ENCODE measurements around the gene SORBS1.

The SORBS1 gene

GRCh38 chr10:95574649-95575365 lies 13.6 kb upstream of the SORBS1 start:
- TF ChIP-seq RAD21 (IDR thresholded peaks at IDR 0.05; ENCODE audit: low read depth) (no peak), CREB1 (IDR thresholded peaks at IDR 0.05; ENCODE audit: low read depth) (no peak), CEBPB (IDR thresholded peaks at IDR 0.05) (no peak), TCF12 (IDR thresholded peaks at IDR 0.05; ENCODE audit: low read depth) (no peak), TEAD4 (IDR thresholded peaks at IDR 0.05) (no peak), EGR1 (IDR thresholded peaks at IDR 0.05) (no peak), EP300 (IDR thresholded peaks at IDR 0.05; ENCODE audit: borderline replicate concordance) (no peak), YY1 (IDR thresholded peaks at IDR 0.05; ENCODE audit: low read depth) (no peak), FOXM1 (IDR thresholded peaks at IDR 0.05; ENCODE audit: borderline replicate concordance, low read depth) (no peak), NFIC (IDR thresholded peaks at IDR 0.05) (no peak)
- TF ChIP-seq, protein P1, sequence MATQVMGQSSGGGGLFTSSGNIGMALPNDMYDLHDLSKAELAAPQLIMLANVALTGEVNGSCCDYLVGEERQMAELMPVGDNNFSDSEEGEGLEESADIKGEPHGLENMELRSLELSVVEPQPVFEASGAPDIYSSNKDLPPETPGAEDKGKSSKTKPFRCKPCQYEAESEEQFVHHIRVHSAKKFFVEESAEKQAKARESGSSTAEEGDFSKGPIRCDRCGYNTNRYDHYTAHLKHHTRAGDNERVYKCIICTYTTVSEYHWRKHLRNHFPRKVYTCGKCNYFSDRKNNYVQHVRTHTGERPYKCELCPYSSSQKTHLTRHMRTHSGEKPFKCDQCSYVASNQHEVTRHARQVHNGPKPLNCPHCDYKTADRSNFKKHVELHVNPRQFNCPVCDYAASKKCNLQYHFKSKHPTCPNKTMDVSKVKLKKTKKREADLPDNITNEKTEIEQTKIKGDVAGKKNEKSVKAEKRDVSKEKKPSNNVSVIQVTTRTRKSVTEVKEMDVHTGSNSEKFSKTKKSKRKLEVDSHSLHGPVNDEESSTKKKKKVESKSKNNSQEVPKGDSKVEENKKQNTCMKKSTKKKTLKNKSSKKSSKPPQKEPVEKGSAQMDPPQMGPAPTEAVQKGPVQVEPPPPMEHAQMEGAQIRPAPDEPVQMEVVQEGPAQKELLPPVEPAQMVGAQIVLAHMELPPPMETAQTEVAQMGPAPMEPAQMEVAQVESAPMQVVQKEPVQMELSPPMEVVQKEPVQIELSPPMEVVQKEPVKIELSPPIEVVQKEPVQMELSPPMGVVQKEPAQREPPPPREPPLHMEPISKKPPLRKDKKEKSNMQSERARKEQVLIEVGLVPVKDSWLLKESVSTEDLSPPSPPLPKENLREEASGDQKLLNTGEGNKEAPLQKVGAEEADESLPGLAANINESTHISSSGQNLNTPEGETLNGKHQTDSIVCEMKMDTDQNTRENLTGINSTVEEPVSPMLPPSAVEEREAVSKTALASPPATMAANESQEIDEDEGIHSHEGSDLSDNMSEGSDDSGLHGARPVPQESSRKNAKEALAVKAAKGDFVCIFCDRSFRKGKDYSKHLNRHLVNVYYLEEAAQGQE (IDR thresholded peaks at IDR 0.05; ENCODE audit: low read depth) = no peak
- TF ChIP-seq, protein P2, sequence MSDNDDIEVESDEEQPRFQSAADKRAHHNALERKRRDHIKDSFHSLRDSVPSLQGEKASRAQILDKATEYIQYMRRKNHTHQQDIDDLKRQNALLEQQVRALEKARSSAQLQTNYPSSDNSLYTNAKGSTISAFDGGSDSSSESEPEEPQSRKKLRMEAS (IDR thresholded peaks at IDR 0.05) = no peak
- TF ChIP-seq, protein P3, sequence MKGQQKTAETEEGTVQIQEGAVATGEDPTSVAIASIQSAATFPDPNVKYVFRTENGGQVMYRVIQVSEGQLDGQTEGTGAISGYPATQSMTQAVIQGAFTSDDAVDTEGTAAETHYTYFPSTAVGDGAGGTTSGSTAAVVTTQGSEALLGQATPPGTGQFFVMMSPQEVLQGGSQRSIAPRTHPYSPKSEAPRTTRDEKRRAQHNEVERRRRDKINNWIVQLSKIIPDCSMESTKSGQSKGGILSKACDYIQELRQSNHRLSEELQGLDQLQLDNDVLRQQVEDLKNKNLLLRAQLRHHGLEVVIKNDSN (IDR thresholded peaks at IDR 0.05) = no peak

GRCh38 chr10:95573964-95574604 lies 12.9 kb upstream of the SORBS1 start:
- TF ChIP-seq ZBTB7A (IDR thresholded peaks at IDR 0.05; ENCODE audit: low read depth) (no peak), TCF12 (IDR thresholded peaks at IDR 0.05; ENCODE audit: low read depth) (no peak), TEAD4 (IDR thresholded peaks at IDR 0.05) (no peak), RAD21 (IDR thresholded peaks at IDR 0.05; ENCODE audit: low read depth) (no peak), FOXM1 (IDR thresholded peaks at IDR 0.05; ENCODE audit: borderline replicate concordance, low read depth) (no peak), EGR1 (IDR thresholded peaks at IDR 0.05) (no peak)
- TF ChIP-seq, protein P3 (IDR thresholded peaks at IDR 0.05) = no peak

- TF ChIP-seq, protein P1 (IDR thresholded peaks at IDR 0.05; ENCODE audit: low read depth) = no peak
- TF ChIP-seq TAF1 (IDR thresholded peaks at IDR 0.05; ENCODE audit: low read depth) (no peak), NFIC (IDR thresholded peaks at IDR 0.05) (no peak), EP300 (IDR thresholded peaks at IDR 0.05; ENCODE audit: borderline replicate concordance) (no peak), ZBTB7A (IDR thresholded peaks at IDR 0.05; ENCODE audit: low read depth) (no peak), CEBPB (IDR thresholded peaks at IDR 0.05) (no peak), EGR1 (IDR thresholded peaks at IDR 0.05) (no peak), TCF12 (IDR thresholded peaks at IDR 0.05; ENCODE audit: low read depth) (no peak), FOXM1 (IDR thresholded peaks at IDR 0.05; ENCODE audit: borderline replicate concordance, low read depth) (no peak)
- TF ChIP-seq, protein P2 (IDR thresholded peaks at IDR 0.05) = no peak
These were observed 12.4 kb upstream of the SORBS1 start for GRCh38 chr10:95573527-95573926.

DNA sequence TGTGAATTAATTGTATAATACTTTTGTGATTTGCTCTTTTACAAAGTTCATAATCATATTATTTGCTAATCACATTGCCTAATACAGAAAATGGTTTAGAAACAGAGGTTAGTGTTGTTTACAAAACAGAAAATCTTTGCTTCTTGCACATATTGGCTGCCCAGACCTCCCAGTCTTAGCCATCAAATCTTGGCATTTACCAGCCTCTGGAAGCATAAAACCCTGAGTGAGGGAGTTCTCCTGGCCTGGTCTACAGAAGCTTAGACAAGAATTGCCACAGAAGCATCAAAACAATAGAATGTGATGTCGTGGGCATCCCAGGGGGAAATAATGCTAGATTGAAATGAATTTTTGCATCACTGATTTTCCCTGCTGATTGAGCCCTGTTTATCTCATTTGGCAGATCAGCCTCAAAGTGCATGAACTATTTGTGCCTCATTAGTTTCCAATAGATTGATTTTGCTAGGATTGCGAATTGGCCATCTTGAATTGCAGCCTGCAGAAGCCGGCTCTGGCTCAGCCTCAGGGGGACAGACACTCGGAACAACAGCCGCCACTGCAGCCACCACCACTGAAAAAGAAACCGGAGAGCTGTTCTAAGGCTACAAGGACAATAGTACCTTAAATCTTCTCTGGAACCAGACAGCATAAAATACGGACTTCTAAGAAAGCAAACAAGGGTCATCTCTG lies 11.1 kb upstream of the SORBS1 start:
- TF ChIP-seq YY1 (IDR thresholded peaks at IDR 0.05; ENCODE audit: low read depth) (no peak), NFIC (IDR thresholded peaks at IDR 0.05) (no peak), CEBPB (IDR thresholded peaks at IDR 0.05) (no peak), TCF12 (IDR thresholded peaks at IDR 0.05; ENCODE audit: low read depth) (no peak), RAD21 (IDR thresholded peaks at IDR 0.05; ENCODE audit: low read depth) (no peak), EP300 (IDR thresholded peaks at IDR 0.05; ENCODE audit: borderline replicate concordance) (no peak), TEAD4 (IDR thresholded peaks at IDR 0.05) (no peak), TAF1 (IDR thresholded peaks at IDR 0.05; ENCODE audit: low read depth) (no peak), FOXM1 (IDR thresholded peaks at IDR 0.05; ENCODE audit: borderline replicate concordance, low read depth) (no peak), CREB1 (IDR thresholded peaks at IDR 0.05; ENCODE audit: low read depth) (no peak), EGR1 (IDR thresholded peaks at IDR 0.05) (no peak), ZBTB7A (IDR thresholded peaks at IDR 0.05; ENCODE audit: low read depth) (no peak)
- TF ChIP-seq, protein P2 (IDR thresholded peaks at IDR 0.05) = no peak
- TF ChIP-seq, protein P1 (IDR thresholded peaks at IDR 0.05; ENCODE audit: low read depth) = no peak
- TF ChIP-seq, protein P3 (IDR thresholded peaks at IDR 0.05) = no peak

Data from Ishikawa (cell line).